UCSD-AML1 (cell line): ENCODE results near the gene MGAT5.
"Not testable (repeated sequence)": the region's sequence is repeated elsewhere in the genome, so short reads cannot be mapped to it uniquely, and the experiment has no call there.

Experiments used
- DNase-seq: peaks from one replicate; lab custom pipeline; 2025; ENCODE audit not compliant: unreplicated experiment; lab: John Stamatoyannopoulos, UW

MGAT5 gene

DNA sequence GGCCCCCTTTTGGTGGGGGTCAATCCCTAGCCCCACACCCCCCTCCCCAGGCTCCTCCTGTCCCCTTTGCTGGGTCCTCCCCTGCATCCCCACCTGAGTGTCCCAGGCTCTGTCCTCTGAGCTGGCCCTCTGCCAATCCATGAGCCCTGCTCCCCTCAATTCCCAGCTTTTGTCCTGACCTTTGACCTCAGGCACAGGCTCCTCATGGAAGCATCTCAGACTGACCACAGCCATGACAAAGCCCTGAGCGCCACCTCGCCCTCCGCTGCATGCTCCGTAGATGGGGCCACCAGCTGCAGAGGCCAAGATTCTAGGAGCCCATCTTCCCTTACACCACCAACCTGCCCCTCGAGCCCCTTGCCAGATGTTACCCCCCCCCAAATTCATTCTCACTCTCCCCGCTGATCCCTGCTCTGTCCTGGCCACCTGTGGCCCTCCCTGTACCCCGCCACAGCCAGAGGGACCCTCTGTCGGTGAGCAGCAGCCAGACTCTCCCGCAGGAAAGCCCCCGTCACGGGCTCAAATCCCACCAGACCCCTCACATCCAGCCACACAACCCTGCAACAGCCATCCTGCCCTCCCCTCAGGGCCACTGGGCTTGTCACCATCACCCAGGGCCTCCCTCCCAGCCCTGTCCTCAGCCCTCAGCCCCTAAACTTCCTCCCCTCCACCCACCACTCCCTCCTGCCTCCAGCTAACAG is 206.0 kb downstream of the MGAT5 start:
- DNase-seq, result no peak

DNA sequence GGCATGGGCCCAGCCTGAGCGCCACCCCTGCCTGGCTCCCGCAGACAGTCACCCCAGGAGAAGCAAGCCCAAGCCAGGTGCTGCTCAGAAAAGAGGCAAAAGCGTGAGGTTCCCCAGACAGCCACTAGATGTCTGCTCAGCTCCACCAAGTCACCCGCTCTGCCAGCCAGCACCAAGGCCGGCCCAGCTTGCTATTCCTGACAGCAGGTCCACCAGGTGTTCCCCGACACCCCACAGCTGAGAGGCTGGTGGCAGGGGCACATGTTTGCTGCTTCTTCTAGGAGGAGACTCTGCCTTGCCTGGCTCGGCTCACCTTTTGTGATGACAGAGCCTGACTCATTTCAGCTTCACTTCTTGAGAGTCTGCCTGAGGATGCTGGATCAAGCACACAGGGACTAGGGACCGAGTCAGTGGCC is 206.7 kb downstream of the MGAT5 start:
- DNase-seq, result peak; percentile 25

GRCh38 chr2:134461511-134461910 is 207.6 kb downstream of the MGAT5 start:
- no peak for DNase-seq

- DNase-seq, result no peak
Observed at GRCh38 chr2:134462275-134462674, 208.4 kb downstream of the MGAT5 start.

DNA sequence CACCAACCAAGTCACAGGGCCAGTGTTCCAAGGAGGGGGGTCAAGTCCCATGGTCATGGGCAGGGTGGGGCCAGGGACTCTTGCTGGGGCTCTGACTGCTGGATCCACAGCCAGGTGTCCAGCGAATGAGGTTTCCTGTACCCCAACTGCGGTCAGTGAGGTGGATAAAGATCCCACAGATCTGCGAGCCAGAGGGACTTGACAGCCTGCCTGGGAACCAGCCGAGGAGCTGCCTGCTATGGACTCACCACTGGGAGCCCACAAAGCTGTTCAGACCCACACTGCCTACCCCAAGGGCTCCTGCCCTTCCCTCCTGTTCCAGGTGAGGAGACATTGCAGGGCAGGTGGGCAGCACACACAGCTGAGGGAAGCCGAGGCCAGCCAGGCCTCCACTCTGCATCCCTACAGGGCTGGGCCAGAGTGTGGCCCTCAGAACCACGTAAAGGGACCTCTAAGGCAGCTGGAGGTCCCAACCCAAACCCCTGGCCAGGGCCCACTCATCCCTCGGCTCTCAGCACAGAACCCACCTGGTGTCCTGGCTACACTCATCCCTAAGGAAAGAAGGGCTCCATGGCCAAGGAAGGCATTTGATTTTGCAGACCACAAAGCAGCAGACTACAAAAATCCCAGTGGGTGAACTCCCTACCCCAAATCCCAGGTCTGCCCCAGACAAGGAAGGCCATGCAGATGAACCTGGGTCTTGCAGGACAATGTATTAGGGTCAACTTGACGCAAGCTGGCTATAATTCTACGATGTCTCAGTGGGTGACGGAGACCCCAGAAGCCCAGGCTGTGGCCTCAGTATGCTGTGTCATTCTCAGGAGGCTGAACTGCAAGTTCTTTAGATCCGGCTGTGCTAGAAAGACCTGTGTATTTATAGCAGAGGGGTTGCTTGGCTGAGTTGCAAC is 209.2 kb downstream of the MGAT5 start:
- no peak for DNase-seq

DNA sequence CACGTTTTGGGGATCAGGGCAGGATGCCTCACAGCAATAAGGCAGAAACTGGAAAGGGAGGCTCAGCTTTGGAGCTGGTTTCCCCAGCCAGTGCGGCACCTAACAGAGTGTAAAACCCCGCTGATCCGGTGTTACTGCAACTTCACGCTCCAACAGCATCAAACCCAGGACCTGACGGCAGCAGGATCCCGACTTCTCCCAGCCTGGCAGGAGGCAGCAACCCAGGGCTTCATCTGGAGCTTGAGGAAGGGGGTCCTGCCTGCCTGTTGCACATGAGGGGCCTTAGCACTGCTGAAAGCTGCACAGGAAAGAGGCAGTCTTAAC is 209.8 kb downstream of the MGAT5 start:
- no peak for DNase-seq

DNA sequence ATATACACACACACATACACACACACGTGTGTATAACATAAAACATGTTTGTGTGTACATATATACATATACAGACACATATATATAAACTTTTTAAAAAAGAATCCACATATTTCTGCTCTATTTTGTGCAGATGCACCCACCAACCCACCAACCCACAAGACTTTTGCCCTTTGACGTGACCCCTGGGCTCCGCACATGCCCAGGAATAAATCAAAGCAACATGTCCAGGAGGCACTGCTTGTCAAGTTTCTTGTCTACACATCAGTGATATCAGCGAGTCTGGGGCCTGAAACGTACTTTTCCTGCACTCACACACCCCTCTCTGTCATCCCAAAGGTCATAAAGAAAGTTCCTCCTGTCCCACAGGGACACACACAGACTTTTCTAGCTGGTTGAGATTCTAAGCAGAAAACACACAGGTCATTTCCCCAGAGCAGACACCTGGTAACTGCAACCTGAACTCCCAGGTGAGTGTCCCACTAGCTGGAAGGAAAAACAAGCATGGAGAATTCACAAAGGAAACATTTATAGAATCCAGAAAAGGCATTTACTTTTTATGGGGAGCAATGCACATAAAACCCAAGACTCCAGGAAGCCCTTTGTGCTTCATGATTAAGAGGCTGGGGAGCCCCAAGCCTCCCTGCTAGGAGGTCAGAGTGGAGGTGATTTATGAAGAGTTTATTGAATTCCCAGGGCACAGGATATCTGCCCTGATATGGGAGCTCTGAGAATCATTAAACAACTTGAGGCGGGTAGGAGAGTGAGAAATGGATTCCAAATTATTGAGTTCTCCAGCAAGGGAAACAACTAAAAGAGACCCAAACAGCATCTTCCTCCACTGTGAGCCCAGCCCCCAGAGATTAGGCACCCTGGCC is 211.6 kb downstream of the MGAT5 start:
- no peak for DNase-seq

DNA sequence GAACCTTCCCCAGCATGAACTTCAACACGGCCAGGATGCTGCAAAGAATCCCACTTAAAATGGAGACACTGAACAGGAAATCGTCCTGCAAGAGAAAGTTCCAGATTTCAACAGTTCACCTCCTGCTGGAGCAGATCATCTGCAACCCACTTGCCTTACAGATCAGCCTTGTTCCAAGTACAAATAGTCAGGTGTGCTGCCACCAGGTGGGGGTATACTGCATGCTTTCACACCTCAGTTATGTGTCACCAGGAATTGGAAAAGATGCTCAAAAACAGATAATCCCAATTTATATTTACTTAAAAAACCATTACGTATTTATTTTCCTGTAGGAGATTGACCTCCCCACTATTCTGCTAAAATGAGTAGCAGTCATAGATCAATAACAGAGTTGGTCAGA is 212.3 kb downstream of the MGAT5 start:
- DNase-seq, result no peak

GRCh38 chr2:134468164-134468563 is 214.3 kb downstream of the MGAT5 start:
- no peak for DNase-seq

- DNase-seq, result no peak
Observed at GRCh38 chr2:134468776-134469175, 214.9 kb downstream of the MGAT5 start.

- DNase-seq, result no peak
Observed at GRCh38 chr2:134469516-134470115, 215.7 kb downstream of the MGAT5 start.

DNA sequence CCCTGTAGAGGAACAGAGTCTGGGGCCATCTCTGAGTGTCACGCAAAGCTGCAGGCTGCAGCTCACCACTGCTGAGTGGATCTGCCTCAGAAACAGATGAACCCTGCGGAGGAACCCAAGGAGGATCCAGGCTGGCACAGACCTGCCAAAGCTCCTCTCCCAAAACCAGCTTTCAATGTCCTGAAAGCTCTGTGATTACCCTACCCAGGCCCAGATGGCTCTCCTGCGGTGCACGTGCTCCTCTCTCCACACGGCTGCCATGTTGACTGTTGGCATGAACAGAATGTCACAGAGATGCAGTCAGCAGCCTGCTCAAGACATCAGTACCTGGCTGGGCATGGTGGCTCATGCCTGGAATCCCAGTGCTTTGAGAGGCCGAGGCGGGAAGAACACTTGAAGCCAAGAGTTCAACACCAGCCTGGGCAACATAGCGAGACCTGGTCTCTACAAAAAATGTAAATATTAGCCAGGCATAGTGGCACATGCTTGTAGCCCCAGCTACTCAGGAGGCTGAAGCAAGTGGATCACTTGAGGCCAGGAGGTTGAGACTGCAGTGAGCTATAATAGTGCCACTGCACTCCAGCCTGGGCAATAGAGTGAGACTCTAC is 216.8 kb downstream of the MGAT5 start:
- no peak for DNase-seq

GRCh38 chr2:134476982-134477381 is 223.1 kb downstream of the MGAT5 start:
- not testable (repeated sequence) for DNase-seq

- DNase-seq, result no peak
Observed at GRCh38 chr2:134479696-134480330, 225.9 kb downstream of the MGAT5 start.

DNA sequence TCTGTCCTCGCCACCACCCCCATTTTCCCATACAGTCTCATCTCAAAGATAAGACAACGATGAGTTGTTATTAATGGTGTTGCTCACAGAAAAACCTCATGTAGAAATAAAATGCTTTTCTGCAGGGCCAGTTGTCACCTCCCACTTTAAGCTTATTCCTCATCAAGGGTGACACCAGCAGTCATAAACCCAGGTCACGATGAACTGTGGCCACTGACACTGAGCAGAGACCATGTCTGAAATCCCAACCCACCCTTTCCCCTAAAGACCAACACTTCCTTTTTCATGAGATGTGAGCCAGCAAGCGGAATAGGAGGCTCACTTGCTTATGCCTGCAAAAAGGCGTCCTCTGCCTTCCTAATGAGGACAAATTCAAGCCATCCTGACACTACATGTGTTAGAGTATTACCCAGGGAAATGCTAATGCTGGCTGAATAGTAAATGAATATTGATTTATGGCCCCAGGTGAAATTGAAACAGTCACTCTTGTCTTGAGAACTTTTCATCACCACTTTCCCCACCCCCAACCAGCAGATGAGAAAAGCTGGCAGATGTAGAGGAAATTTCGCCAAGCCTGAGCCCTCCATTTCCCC is 228.4 kb downstream of the MGAT5 start:
- no peak for DNase-seq

DNA sequence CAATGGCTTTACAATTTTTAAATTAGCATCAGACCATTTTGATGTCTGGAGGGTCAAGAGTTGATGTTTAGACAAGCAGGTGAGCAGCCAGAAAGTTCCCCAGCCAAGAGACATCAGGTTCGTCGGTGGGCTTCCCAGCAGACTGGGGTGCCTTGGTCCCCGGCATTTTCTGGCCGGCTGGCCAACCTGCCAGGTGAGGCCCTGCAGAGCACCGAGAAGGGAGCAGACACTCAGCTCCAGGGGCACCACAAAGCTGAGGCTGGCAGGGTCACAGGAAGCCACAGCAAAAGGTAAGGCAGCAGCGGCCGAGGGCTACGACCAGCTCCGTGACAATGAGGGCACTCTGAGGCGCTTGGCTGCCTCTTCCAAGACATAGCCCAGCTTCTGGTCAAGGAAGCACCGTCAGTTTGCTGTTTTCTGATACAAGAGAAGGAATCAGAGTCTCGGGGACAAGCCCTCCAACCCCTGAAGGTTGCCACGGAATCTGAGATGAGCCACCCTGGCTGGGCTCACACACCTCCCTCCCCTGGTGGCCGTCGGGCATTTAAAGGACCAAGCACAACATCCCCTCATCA is 229.0 kb downstream of the MGAT5 start:
- no peak for DNase-seq

GRCh38 chr2:134489732-134490384 is 236.0 kb downstream of the MGAT5 start:
- DNase-seq, result no peak

DNA sequence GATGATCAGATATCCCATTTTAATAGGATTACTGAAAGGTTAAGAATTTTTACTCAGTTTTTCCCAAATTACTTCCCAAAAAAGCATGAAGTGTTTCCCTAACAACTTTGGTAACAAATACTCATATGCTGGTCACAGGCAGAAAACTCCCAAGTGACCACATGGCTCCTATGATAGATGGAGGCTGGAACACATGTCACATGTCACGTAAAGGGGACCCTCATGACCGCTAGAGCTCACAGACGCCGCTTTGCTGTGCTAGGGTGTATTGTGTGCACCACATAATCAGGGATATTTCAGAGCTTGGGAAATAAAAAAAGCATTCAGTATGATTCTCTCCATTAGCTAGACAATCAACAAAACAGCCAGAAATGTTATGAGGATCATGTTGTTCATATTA is 236.7 kb downstream of the MGAT5 start:
- DNase-seq, result no peak

GRCh38 chr2:134491022-134491421 is 237.2 kb downstream of the MGAT5 start:
- DNase-seq, result no peak
